ENCODE results near the gene BMP8A. TPM values are rescaled to one million over a fixed set of nuclear protein-coding genes. Genes with fewer than 3 reads are reported as not detected.
"Not testable (repeated sequence)": the region's sequence is repeated elsewhere in the genome, so short reads cannot be mapped to it uniquely, and the experiment has no call there.

The BMP8A gene
- not detected in 2 replicates for total RNA-seq

GRCh38 chr1:39491146-39491921, at the start of gene BMP8A:
Gene BMP8A, plus strand, starts transcription at chr1:39491636. Its CDS starts 356 bp downstream, at chr1:39491992.
- FAIRE-seq (no peak), DNase-seq (ENCODE audit: low read depth) (no peak)
- TF ChIP-seq CTCF (IDR thresholded peaks at IDR 0.05; ENCODE audit: insufficient read depth, low read length, severe bottlenecking): no peak
- Histone ChIP-seq H3K27me3 (ENCODE audit: control insufficient read depth, insufficient read depth, low read length) (peaks cover 10% of the 10 kb centered on the region), H3K36me3 (ENCODE audit: control insufficient read depth, insufficient read depth, low read length) (peaks cover 2% of the 10 kb centered on the region), H3K4me3 (ENCODE audit: low read depth, low read length) (peak within 1 kb of the TSS; percentile 28)

- no peak for TF ChIP-seq CTCF (IDR thresholded peaks at IDR 0.05; ENCODE audit: insufficient read depth, low read length, severe bottlenecking)
- no peak for DNase-seq (ENCODE audit: low read depth)
- H3K36me3 ChIP-seq (ENCODE audit: control insufficient read depth, insufficient read depth, low read length): peaks cover 19% of the 10 kb centered on the region
Measured at GRCh38 chr1:39441797-39442196, 49.6 kb upstream of the BMP8A start.

GRCh38 chr1:39445573-39445972, 45.9 kb upstream of the BMP8A start:
- H3K27me3 ChIP-seq (ENCODE audit: control insufficient read depth, insufficient read depth, low read length): no peaks in the 10 kb centered on the region
- DNase-seq (ENCODE audit: low read depth): no peak
- no peak overlapping the region for H3K4me3 ChIP-seq (ENCODE audit: low read depth, low read length)
- H3K36me3 ChIP-seq (ENCODE audit: control insufficient read depth, insufficient read depth, low read length): peaks cover 29% of the 10 kb centered on the region
- FAIRE-seq: no peak
- no peak for TF ChIP-seq CTCF (IDR thresholded peaks at IDR 0.05; ENCODE audit: insufficient read depth, low read length, severe bottlenecking)

More at GRCh38 chr1:39441797-39442196, 49.6 kb upstream of the BMP8A start:
- Histone ChIP-seq H3K27me3 (ENCODE audit: control insufficient read depth, insufficient read depth, low read length) (no peaks in the 10 kb centered on the region), H3K4me3 (ENCODE audit: low read depth, low read length) (no peak overlapping the region)
- no peak for FAIRE-seq

GRCh38 chr1:39446986-39447567, 44.4 kb upstream of the BMP8A start:
- peaks cover 30% of the 10 kb centered on the region for H3K36me3 ChIP-seq (ENCODE audit: control insufficient read depth, insufficient read depth, low read length)
- no peak overlapping the region for H3K4me3 ChIP-seq (ENCODE audit: low read depth, low read length)
- TF ChIP-seq CTCF (IDR thresholded peaks at IDR 0.05; ENCODE audit: insufficient read depth, low read length, severe bottlenecking): no peak
- no peaks in the 10 kb centered on the region for H3K27me3 ChIP-seq (ENCODE audit: control insufficient read depth, insufficient read depth, low read length)
- FAIRE-seq (no peak), DNase-seq (ENCODE audit: low read depth) (no peak)

GRCh38 chr1:39450041-39450440, 41.4 kb upstream of the BMP8A start:
- H3K4me3 ChIP-seq (ENCODE audit: low read depth, low read length); DNase-seq (ENCODE audit: low read depth); FAIRE-seq; H3K27me3 ChIP-seq (ENCODE audit: control insufficient read depth, insufficient read depth, low read length): not testable (repeated sequence)
- H3K36me3 ChIP-seq (ENCODE audit: control insufficient read depth, insufficient read depth, low read length): peaks cover 32% of the 10 kb centered on the region

- H3K4me3 ChIP-seq (ENCODE audit: low read depth, low read length): no peak overlapping the region
- TF ChIP-seq CTCF (IDR thresholded peaks at IDR 0.05; ENCODE audit: insufficient read depth, low read length, severe bottlenecking): no peak
- FAIRE-seq (peak; percentile 43), DNase-seq (ENCODE audit: low read depth) (peak; percentile 37)
- no peaks in the 10 kb centered on the region for H3K27me3 ChIP-seq (ENCODE audit: control insufficient read depth, insufficient read depth, low read length)
- peaks cover 38% of the 10 kb centered on the region for H3K36me3 ChIP-seq (ENCODE audit: control insufficient read depth, insufficient read depth, low read length)
Measured at GRCh38 chr1:39450956-39451606, 40.4 kb upstream of the BMP8A start.

All from bronchial epithelial cell (primary cell).